T-cell (primary cell): ENCODE data around the gene LENG1. TPM values are rescaled to one million over a fixed set of nuclear protein-coding genes. Genes with fewer than 3 reads are reported as not detected.
A peak's percentile ranks its signal among the peaks of the same experiment; 100 is the strongest.

Source experiments
- ATAC-seq, 4 experiments: fragments of 200-7000 bp in 3 of 4; fragments of 150-1000 bp in 1 of 4; cut with Tn5 transposase; replicated peaks in 1 of 4; 1 replicate in 3 of 4; 2 replicates in 1 of 4; pipeline ENCODE4 v1.10.0; 2021; ENCODE audit warnings: moderate library complexity in 3 of 4, mild to moderate bottlenecking in 2 of 4, moderate number of reproducible peaks in 1 of 4
- CTCF ChIA-PET, 2 donors: fragments of 300-600 bp; sonication (Branson Sonifier 250); formaldehyde crosslinking; loops; one replicate each; lab custom pipeline; 2022; ENCODE audit warnings: antibody characterized with exemption in 2 of 2; lab: Charles Lee
- POLR2A ChIA-PET, 2 donors: fragments of 300-600 bp; sonication (Branson Sonifier 250); formaldehyde crosslinking; loops; one replicate each; lab custom pipeline; 2022; ENCODE audit warnings: antibody characterized with exemption in 2 of 2; lab: Charles Lee
- DNase-seq, 35 experiments: peaks; one replicate each; pipeline versions ENCODE4 v3.0.0 to v3.0.0-alpha.2; 2013 to 2023
- H3K27ac ChIP-seq: one replicate; pipeline ENCODE4 v1.5.1; 2013; ENCODE audit warnings: low read length
- H3K27me3 ChIP-seq, 2 experiments: replicated peaks in 1 of 2; 1 replicate in 1 of 2; 2 replicates in 1 of 2; pipeline versions ENCODE4 v1.6.1 to v1.7.0; 2013; ENCODE audit warnings: low read length in 1 of 2, mixed read lengths in 1 of 2; ENCODE audit not compliant: control insufficient read depth in 2 of 2, insufficient read depth in 2 of 2; ENCODE audit errors: extremely low read depth in 1 of 2
- H3K36me3 ChIP-seq, 2 donors: 1 replicate in 1 of 2; 2 replicates in 1 of 2; pipeline versions ENCODE4 v1.6.1 to v1.7.0; 2013; ENCODE audit warnings: low read length in 1 of 2; ENCODE audit not compliant: control insufficient read depth in 2 of 2, insufficient read depth in 1 of 2; ENCODE audit errors: extremely low read depth in 1 of 2
- H3K4me1 ChIP-seq, 2 experiments: 1 replicate in 1 of 2; 2 replicates in 1 of 2; pipeline versions ENCODE4 v1.6.1 to v1.7.0; 2013; ENCODE audit warnings: low read length in 2 of 2, mixed read lengths in 1 of 2; ENCODE audit not compliant: insufficient read depth in 2 of 2, control insufficient read depth in 1 of 2; ENCODE audit errors: extremely low read depth in 1 of 2
- H3K4me3 ChIP-seq, 2 donors: 1 replicate in 1 of 2; 2 replicates in 1 of 2; pipeline versions ENCODE4 v1.5.1 to v1.7.0; 2013; ENCODE audit warnings: mild to moderate bottlenecking in 2 of 2, low read length in 1 of 2, moderate library complexity in 1 of 2; ENCODE audit not compliant: control insufficient read depth in 1 of 2; ENCODE audit errors: extremely low read depth in 1 of 2
- H3K9me3 ChIP-seq: 2 replicates; pipeline ENCODE4 v1.7.0; 2013
- H3K27ac Mint-ChIP-seq, 2 donors: one replicate each; pipeline ENCODE4 v1.8.0; 2020 to 2021; ENCODE audit warnings: mild to moderate bottlenecking in 2 of 2, mixed read lengths in 2 of 2
- H3K27me3 Mint-ChIP-seq, 2 donors: one replicate each; pipeline ENCODE4 v1.8.0; 2021 to 2022; ENCODE audit warnings: mixed read lengths in 2 of 2
- H3K36me3 Mint-ChIP-seq: one replicate; pipeline ENCODE4 v1.8.0; 2021; ENCODE audit warnings: mixed read lengths
- H3K4me1 Mint-ChIP-seq, 3 donors: one replicate each; pipeline ENCODE4 v1.8.0; 2020 to 2022; ENCODE audit warnings: mixed read lengths in 3 of 3, mild to moderate bottlenecking in 1 of 3
- H3K4me3 Mint-ChIP-seq, 3 donors: one replicate each; pipeline ENCODE4 v1.8.0; 2020 to 2022; ENCODE audit warnings: mild to moderate bottlenecking in 3 of 3, mixed read lengths in 3 of 3, moderate library complexity in 3 of 3
- H3K9me3 Mint-ChIP-seq, 3 donors: one replicate each; pipeline ENCODE4 v1.8.0; 2020 to 2022; ENCODE audit warnings: mixed read lengths in 3 of 3
- WGBS: methylation state at CpG from one replicate; pipeline ENCODE4 v1.1.5; 2013; ENCODE audit warnings: missing lambda C conversion rate; ENCODE audit not compliant: insufficient coverage; 5-methylcytosine and 5-hydroxymethylcytosine counted together
- total RNA-seq, 35 experiments: library from RNA in 6 of 35; stranded (reverse) in 6 of 35; fragments of 120-200 nt in 1 of 35; gene quantifications; one replicate each; pipeline versions ENCODE4 v1.2.1 to v1.2.4 and lab custom pipeline; 2013 to 2026

Gene LENG1
- total RNA-seq, 5 donors from 2014 or later (not counting 1 experiment from before 2014, with no cell fraction given) = 8.4 to 21.5 (median 19.2) TPM

- Histone ChIP-seq H3K27ac (no peak overlapping the region), H3K4me3 (no peak overlapping the region), H3K36me3 (peaks cover 19 to 65% of the 10 kb centered on the region in 2 donors), H3K27me3 (no peaks in the 10 kb centered on the region), H3K9me3 (no peaks in the 10 kb centered on the region), H3K4me1 (peaks cover 20 to 97% of the 10 kb centered on the region in 2 experiments)
- ChIA-PET CTCF (no interaction called here), POLR2A (no interaction called here)
- no peaks in the 10 kb centered on the region for H3K9me3 Mint-ChIP-seq
- 92% methylated on average over 16 of the region's 27 CpGs for WGBS
- DNase-seq = no peak
- H3K4me1 Mint-ChIP-seq = peaks cover 86 to 97% (median 96%) of the 10 kb centered on the region in 3 donors
- no peaks in the 10 kb centered on the region for H3K27me3 Mint-ChIP-seq
- H3K4me3 Mint-ChIP-seq = peak overlapping the region in 1 of 3 donors; percentile 66
- ATAC-seq = no peak
- H3K36me3 Mint-ChIP-seq = peaks cover 58% of the 10 kb centered on the region
- peak overlapping the region in 1 of 2 donors; percentile 34 for H3K27ac Mint-ChIP-seq
Measured at GRCh38 chr19:54206030-54206830, 46.7 kb upstream of the LENG1 start.

DNA sequence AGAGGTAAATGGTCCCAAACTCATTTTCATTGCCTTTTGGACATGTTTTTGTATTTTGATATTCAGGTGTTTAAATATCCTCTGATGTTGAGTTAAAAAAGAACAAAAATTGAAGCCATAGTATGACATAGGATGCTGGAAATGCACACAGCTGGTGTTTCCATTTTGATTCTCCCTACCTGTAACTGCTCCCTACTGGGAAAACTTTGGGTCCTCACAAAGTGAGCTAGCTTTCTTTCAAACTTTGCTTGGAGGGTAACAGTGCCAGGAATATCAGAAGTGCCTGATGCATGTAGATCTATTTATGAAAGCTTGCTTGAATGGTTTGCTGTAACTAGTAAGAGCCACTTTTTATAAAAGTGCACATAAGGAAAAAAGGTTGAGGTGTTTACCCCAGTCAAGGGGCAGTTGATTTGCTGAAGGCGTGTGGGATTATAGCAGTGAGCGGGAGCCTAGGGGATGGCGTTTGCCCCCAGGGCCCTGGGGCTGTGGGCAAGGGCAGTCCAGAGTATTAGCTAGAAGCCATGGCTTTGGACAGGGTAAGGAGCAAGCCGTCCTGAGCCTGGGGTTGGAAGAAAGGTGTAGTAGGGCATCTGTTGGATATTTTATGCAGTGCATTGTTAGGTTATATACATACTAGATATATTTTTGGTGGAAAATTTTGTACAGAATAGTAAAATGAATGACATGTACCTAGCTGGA, 45.4 kb upstream of the LENG1 start:
- no peaks in the 10 kb centered on the region for H3K27me3 ChIP-seq
- H3K27ac ChIP-seq = no peak overlapping the region
- H3K4me3 ChIP-seq = no peak overlapping the region
- 88% methylated on average over 1 of the region's 4 CpGs for WGBS
- H3K4me1 ChIP-seq = peaks cover 24 to 91% of the 10 kb centered on the region in 2 experiments
- Mint-ChIP-seq H3K27ac (no peak overlapping the region), H3K4me1 (peaks cover 83 to 92% (median 91%) of the 10 kb centered on the region in 3 donors), H3K9me3 (no peaks in the 10 kb centered on the region), H3K4me3 (peak overlapping the region in 2 of 3 donors; percentile 32 to 96), H3K36me3 (peaks cover 63% of the 10 kb centered on the region), H3K27me3 (no peaks in the 10 kb centered on the region)
- ATAC-seq (no peak), DNase-seq (no peak)
- ChIA-PET CTCF (interaction anchor here in 1 of 2 donors (0.8 kb wide), 1 partner anchor 15 kb away, joined by 3 read pairs; the partner anchor contains the start of gene MBOAT7), POLR2A (interaction anchor here (0.6 to 0.9 kb wide), 2 partner anchors 68 to 1458 kb away, joined by 3 read pairs; no protein-coding TSS in a partner anchor)
- no peaks in the 10 kb centered on the region for H3K9me3 ChIP-seq
- H3K36me3 ChIP-seq = peaks cover 19 to 65% of the 10 kb centered on the region in 2 donors

DNA sequence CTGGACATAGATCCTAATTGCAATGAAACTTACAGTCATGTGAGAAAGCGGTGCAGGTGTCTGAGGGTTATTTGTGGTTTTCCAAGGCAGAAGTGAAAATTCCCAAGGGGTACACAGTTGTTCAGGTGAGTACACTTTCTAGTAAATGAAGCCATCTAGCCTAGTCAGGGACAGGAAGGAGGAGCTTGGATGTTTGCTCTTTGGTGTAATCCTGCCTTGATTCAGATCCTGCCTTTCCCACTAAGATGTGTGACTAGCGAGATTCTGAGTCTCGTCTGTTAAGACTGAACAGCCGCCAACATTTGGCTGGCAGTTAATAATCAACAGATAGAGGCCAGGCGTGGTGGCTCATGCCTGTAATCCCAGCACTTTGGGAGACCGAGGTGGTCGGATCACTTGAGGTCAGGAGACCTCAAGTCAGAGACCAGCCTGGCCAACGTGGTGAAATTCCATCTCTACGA, 43.7 kb upstream of the LENG1 start:
- H3K27ac Mint-ChIP-seq = peak overlapping the region in 1 of 2 donors; percentile 16
- peaks cover 19 to 65% of the 10 kb centered on the region in 2 donors for H3K36me3 ChIP-seq
- CTCF ChIA-PET = no interaction called here
- no peaks in the 10 kb centered on the region for H3K9me3 ChIP-seq
- no peak overlapping the region for H3K4me3 ChIP-seq
- H3K4me1 Mint-ChIP-seq = peaks cover 75 to 80% (median 78%) of the 10 kb centered on the region in 3 donors
- DNase-seq (no peak), ATAC-seq (no peak)
- peaks cover 61% of the 10 kb centered on the region for H3K36me3 Mint-ChIP-seq
- H3K27me3 ChIP-seq = no peaks in the 10 kb centered on the region
- peak overlapping the region; percentile 47 to 99 (median 96) for H3K4me3 Mint-ChIP-seq
- no peaks in the 10 kb centered on the region for H3K27me3 Mint-ChIP-seq
- no peaks in the 10 kb centered on the region for H3K9me3 Mint-ChIP-seq
- POLR2A ChIA-PET = no interaction called here
- H3K27ac ChIP-seq = no peak overlapping the region
- WGBS = 88% methylated on average over 4 of the region's 9 CpGs
- H3K4me1 ChIP-seq = peaks cover 24 to 75% of the 10 kb centered on the region in 2 experiments

DNA sequence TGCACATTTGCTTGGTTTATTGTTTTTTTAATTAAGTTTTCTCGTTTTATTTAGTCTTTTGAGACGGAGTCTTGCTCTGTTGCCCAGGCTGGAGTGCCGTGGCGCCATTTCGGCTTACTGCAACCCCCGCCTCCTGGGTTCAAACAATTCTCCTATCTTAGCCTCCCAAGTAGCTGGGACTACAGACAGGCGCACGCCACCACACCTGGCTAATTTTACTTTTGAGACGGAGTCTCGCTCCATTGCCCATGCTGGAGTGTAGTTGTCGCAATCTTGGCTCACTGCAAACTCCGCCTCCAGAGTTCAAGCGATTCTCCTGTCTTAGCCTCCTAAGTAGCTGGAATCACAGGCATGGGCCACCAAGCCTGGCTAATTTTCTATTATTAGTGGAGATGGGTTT, 42.5 kb upstream of the LENG1 start:
- Mint-ChIP-seq H3K27me3 (no peaks in the 10 kb centered on the region), H3K9me3 (no peaks in the 10 kb centered on the region), H3K4me1 (peaks cover 63 to 68% (median 66%) of the 10 kb centered on the region in 3 donors), H3K36me3 (peaks cover 50% of the 10 kb centered on the region), H3K4me3 (peak overlapping the region; percentile 96 to 100 (median 99)), H3K27ac (peak overlapping the region; percentile 82 to 98)
- peak overlapping the region in 1 of 2 donors; percentile 88 for H3K4me3 ChIP-seq
- ATAC-seq (no peak), DNase-seq (no peak)
- ChIA-PET POLR2A (no interaction called here), CTCF (no interaction called here)
- no peaks in the 10 kb centered on the region for H3K9me3 ChIP-seq
- 59% methylated on average over 7 of the region's 13 CpGs for WGBS
- no peaks in the 10 kb centered on the region for H3K27me3 ChIP-seq
- H3K27ac ChIP-seq = peak overlapping the region; percentile 94
- peaks cover 19 to 53% of the 10 kb centered on the region in 2 donors for H3K36me3 ChIP-seq
- peaks cover 24 to 63% of the 10 kb centered on the region in 2 experiments for H3K4me1 ChIP-seq

DNA sequence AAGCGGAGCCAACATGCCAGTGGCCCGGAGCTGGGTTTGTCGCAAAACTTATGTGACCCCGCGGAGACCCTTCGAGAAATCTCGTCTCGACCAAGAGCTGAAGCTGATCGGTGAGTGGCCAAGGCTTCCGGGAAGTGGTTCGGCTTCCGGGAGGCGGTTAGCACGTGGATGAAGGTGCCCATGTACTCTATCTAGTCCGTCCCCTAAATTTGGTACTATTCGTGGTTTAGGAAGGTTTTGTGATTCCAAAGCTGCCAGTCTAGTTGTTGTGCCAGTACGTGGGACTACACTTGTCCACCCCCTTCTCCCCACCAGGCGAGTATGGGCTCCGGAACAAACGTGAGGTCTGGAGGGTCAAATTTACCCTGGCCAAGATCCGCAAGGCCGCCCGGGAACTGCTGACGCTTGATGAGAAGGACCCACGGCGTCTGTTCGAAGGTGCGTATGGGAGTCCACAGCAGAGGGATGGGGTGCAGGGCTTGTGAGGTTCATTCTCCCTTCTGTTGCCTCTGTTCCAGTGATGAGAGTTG, 41.7 kb upstream of the LENG1 start:
- peaks cover 12 to 46% of the 10 kb centered on the region in 2 donors for H3K36me3 ChIP-seq
- Mint-ChIP-seq H3K4me1 (peaks cover 56 to 61% (median 59%) of the 10 kb centered on the region in 3 donors), H3K4me3 (peak overlapping the region; percentile 96 to 100 (median 99)), H3K36me3 (peaks cover 42% of the 10 kb centered on the region), H3K27ac (peak overlapping the region; percentile 98), H3K9me3 (no peaks in the 10 kb centered on the region), H3K27me3 (no peaks in the 10 kb centered on the region)
- no peak for ATAC-seq
- ChIA-PET CTCF (interaction anchor here (0.6 to 1.5 kb wide), 5 partner anchors 10 to 1907 kb away, joined by 3 to 9 read pairs (median 3); partner anchors contain the start of genes CNOT3 (in 1 of the 2), MBOAT7 (in 1 of the 2) and TSEN34 (in 1 of the 2)), POLR2A (interaction anchor here in 1 of 2 donors (0.7 to 1.9 kb wide), 5 partner anchors 11 to 579 kb away, joined by 3 to 18 read pairs (median 8); partner anchors contain the start of genes CNOT3, LENG1, MBOAT7 and MYADM)
- peak overlapping the region; percentile 94 for H3K27ac ChIP-seq
- H3K27me3 ChIP-seq = no peaks in the 10 kb centered on the region
- 5% methylated on average over 17 of the region's 28 CpGs for WGBS
- peak overlapping the region; percentile 88 to 95 for H3K4me3 ChIP-seq
- no peak for DNase-seq
- H3K9me3 ChIP-seq = no peaks in the 10 kb centered on the region
- H3K4me1 ChIP-seq = peaks cover 24 to 55% of the 10 kb centered on the region in 2 experiments
